Endothelial cell of umbilical vein (primary cell): Measurements from ENCODE around the gene NLGN1. TPM values are rescaled to one million over a fixed set of nuclear protein-coding genes. Genes with fewer than 3 reads are reported as not detected.
"Not testable (repeated sequence)": the region's sequence is repeated elsewhere in the genome, so short reads cannot be mapped to it uniquely, and the experiment has no call there.

ENCODE experiments used
- BruUV-seq: library from RNA; stranded (reverse); fragments of 400-500 nt; replicated peaks from 2 replicates; lab custom pipeline; 2021; lab: Mats Ljungman, UMichigan
- CTCF ChIA-PET: fragments of 300-600, 350-600 bp; sonication (Branson Sonifier 250); formaldehyde crosslinking; loops from one replicate; lab custom pipeline; 2021; ENCODE audit warnings: antibody characterized with exemption, inconsistent platforms; lab: Charles Lee
- POLR2A ChIA-PET: fragments of 300-600, 350-600 bp; sonication (Branson Sonifier 250); formaldehyde crosslinking; loops from one replicate; lab custom pipeline; 2021; ENCODE audit warnings: antibody characterized with exemption, inconsistent platforms; lab: Charles Lee
- DNase-seq: peaks from one replicate; pipeline ENCODE4 v3.0.0-alpha.2; 2011; ENCODE audit warnings: low read depth, low spot score
- FAIRE-seq: peaks from 2 replicates; lab custom pipeline; 2011; peaks lifted over from hg19 to GRCh38; lab: Jason Lieb, UNC
- H2AFZ ChIP-seq: 2 replicates; pipeline ENCODE4 v1.6.0; 2012; ENCODE audit warnings: low read depth, low read length, control low read depth, inconsistent platforms
- H3K27ac ChIP-seq: 2 replicates; pipeline ENCODE4 v1.5.1; 2011; ENCODE audit warnings: low read depth, mild to moderate bottlenecking, control low read depth, low read length, moderate library complexity; ENCODE audit not compliant: insufficient read depth
- H3K27me3 ChIP-seq, 2 experiments: 2 replicates each; pipeline versions ENCODE4 v1.6.0 to v1.6.1; 2011; ENCODE audit warnings: low read length in 2 of 2, mixed read lengths in 1 of 2; ENCODE audit not compliant: control insufficient read depth in 2 of 2, insufficient read depth in 2 of 2
- H3K36me3 ChIP-seq, 2 experiments: 2 replicates in 1 of 2; 3 replicates in 1 of 2; pipeline ENCODE4 v1.5.1; 2011; ENCODE audit warnings: low read length in 2 of 2, mild to moderate bottlenecking in 1 of 2, moderate library complexity in 1 of 2; ENCODE audit not compliant: control insufficient read depth in 2 of 2, insufficient read depth in 2 of 2; ENCODE audit errors: extremely low read depth in 1 of 2
- H3K4me1 ChIP-seq: 3 replicates; pipeline ENCODE4 v1.5.1; 2011; ENCODE audit warnings: mild to moderate bottlenecking, low read length; ENCODE audit not compliant: control insufficient read depth, insufficient read depth; ENCODE audit errors: extremely low read depth
- H3K4me2 ChIP-seq: 2 replicates; pipeline ENCODE4 v1.6.1; 2011; ENCODE audit warnings: low read length, control low read depth, mixed read lengths; ENCODE audit not compliant: insufficient read depth
- H3K4me3 ChIP-seq, 3 experiments: fragments of 200-600 bp in 1 of 3; sonication (generic), shearing (Covaris generic) in 1 of 3; replicated peaks in 1 of 3; 2 replicates each; pipeline ENCODE4 v1.5.1; 2011 to 2016; ENCODE audit warnings: control low read depth in 3 of 3, low read length in 3 of 3, mild to moderate bottlenecking in 2 of 3, inconsistent platforms in 1 of 3, low read depth in 1 of 3, moderate library complexity in 1 of 3; ENCODE audit not compliant: insufficient read depth in 1 of 3
- H3K79me2 ChIP-seq: 2 replicates; pipeline ENCODE4 v1.6.0; 2012; ENCODE audit warnings: low read length, inconsistent platforms; ENCODE audit not compliant: control insufficient read depth, insufficient read depth
- H3K9ac ChIP-seq: replicated peaks from 2 replicates; pipeline ENCODE3; 2011; ENCODE audit warnings: low read length, control low read depth; ENCODE audit not compliant: insufficient read depth; ENCODE audit errors: extremely low read depth
- H3K9me1 ChIP-seq: replicated peaks from 3 replicates; pipeline ENCODE4 v1.6.0; 2011; ENCODE audit warnings: mild to moderate bottlenecking, low read length; ENCODE audit not compliant: control insufficient read depth, insufficient read depth; ENCODE audit errors: extremely low read depth
- H3K9me3 ChIP-seq: replicated peaks from 2 replicates; pipeline ENCODE4 v1.5.1; 2012; ENCODE audit warnings: low read length, inconsistent platforms; ENCODE audit not compliant: control insufficient read depth, insufficient read depth
- H4K20me1 ChIP-seq: replicated peaks from 2 replicates; pipeline ENCODE3; 2011; ENCODE audit warnings: mild to moderate bottlenecking, low read length; ENCODE audit not compliant: control insufficient read depth, insufficient read depth; ENCODE audit errors: extremely low read depth
- EZH2 ChIP-seq: IDR thresholded peaks from 2 replicates; pipeline ENCODE4 v1.6.1; 2012; ENCODE audit warnings: borderline replicate concordance, low read depth, mild to moderate bottlenecking, moderate library complexity, low read length, inconsistent platforms; ENCODE audit not compliant: severe bottlenecking
- FOS ChIP-seq: IDR thresholded peaks from 2 replicates; pipeline ENCODE4 v1.6.1; 2011; ENCODE audit warnings: mild to moderate bottlenecking, low read length, moderate library complexity, borderline replicate concordance; ENCODE audit not compliant: insufficient read depth
- JUN ChIP-seq: IDR thresholded peaks from 2 replicates; pipeline ENCODE4 v1.6.1; 2011; ENCODE audit warnings: borderline replicate concordance, low read depth; ENCODE audit not compliant: insufficient read length, insufficient read depth
- MAX ChIP-seq: IDR thresholded peaks from 2 replicates; pipeline ENCODE4 v1.6.1; 2011; ENCODE audit not compliant: insufficient read depth, insufficient read length
- POLR2A ChIP-seq: IDR thresholded peaks from 2 replicates; pipeline ENCODE4 v1.6.1; 2012; ENCODE audit warnings: low read depth, mild to moderate bottlenecking, control low read depth, low read length
- dilution Hi-C: fragments of 300-500 bp; cut with MboI; formaldehyde crosslinking; loops from one replicate; pipeline ENCODE4 v1.15.0; 2019; ENCODE audit warnings: low sequenced_read_pairs; ENCODE audit not compliant: extremely low pct_ligation_motif_present
- intact Hi-C: fragments of 100-400 bp; cut with micrococcal nuclease; formaldehyde crosslinking; loops from one replicate; pipeline ENCODE4 v1.10.0; 2022
- polyA plus RNA-seq, 4 experiments: library from polyadenylated mRNA; depleted of rRNA in 3 of 4; stranded (reverse) in 3 of 4; unstranded in 1 of 4; fragments of >200 nt; gene quantifications; 2 replicates each; pipeline versions ENCODE4 v1.2.1 to v1.2.3, GENCODE V29; 2011 to 2012; ENCODE audit warnings: missing spikeins in 1 of 4
- total RNA-seq: library from RNA; stranded (reverse); gene quantifications from 2 replicates; pipeline ENCODE4 v1.2.3, GENCODE V29; 2021

The NLGN1 gene
- total and polyA plus RNA-seq, 2 donors (not counting 3 experiments of a cell fraction or from before 2014, with no cell fraction given), result 7.9 to 16.3 TPM

GRCh38 chr3:173351886-173352285 lies 45.7 kb upstream of the NLGN1 start:
- Histone ChIP-seq H3K4me3 (no peak overlapping the region), H3K27me3 (no peaks in the 10 kb centered on the region), H3K4me2 (no peak overlapping the region), H3K9ac (no peak overlapping the region), H3K9me3 (no peaks in the 10 kb centered on the region), H4K20me1 (no peaks in the 10 kb centered on the region), H3K9me1 (no peaks in the 10 kb centered on the region), H3K36me3 (no peaks in the 10 kb centered on the region), H3K4me1 (no peaks in the 10 kb centered on the region), H2AFZ (no peak overlapping the region), H3K79me2 (no peaks in the 10 kb centered on the region), H3K27ac (no peak overlapping the region)
- dilution Hi-C loops (no loop called here), intact Hi-C loops (no loop called here)
- TF ChIP-seq EZH2, result no peak
- no peak for TF ChIP-seq JUN
- TF ChIP-seq MAX, result no peak
- no peak for TF ChIP-seq POLR2A
- no peak for TF ChIP-seq FOS
- no peak for FAIRE-seq
- POLR2A ChIA-PET, result no interaction called here
- no peak for DNase-seq
- BruUV-seq, result no TSS peak
- CTCF ChIA-PET, result no interaction called here

GRCh38 chr3:173353137-173353536 lies 44.4 kb upstream of the NLGN1 start:
- intact Hi-C loops, H3K4me1 ChIP-seq, BruUV-seq, POLR2A ChIA-PET, H3K79me2 ChIP-seq, H3K27me3 ChIP-seq, H4K20me1 ChIP-seq, FAIRE-seq, H2AFZ ChIP-seq, H3K27ac ChIP-seq, CTCF ChIA-PET, dilution Hi-C loops, H3K4me3 ChIP-seq, DNase-seq, H3K9me3 ChIP-seq, H3K9me1 ChIP-seq, H3K9ac ChIP-seq, H3K4me2 ChIP-seq, H3K36me3 ChIP-seq: not testable (repeated sequence)
